Esophagus muscularis mucosa (tissue), 3 donors: ENCODE results near the gene ZFPM1.

Experiments used
- POLR2A ChIP-seq: fragments of 450-650 bp; IDR thresholded peaks from one replicate; pipeline ENCODE4 v1.6.1; 2017; ENCODE audit warnings: antibody characterized with exemption, moderate library complexity, mild to moderate bottlenecking, low read depth
- POLR2AphosphoS5 ChIP-seq, 2 donors: sonication (generic); formaldehyde crosslinking; IDR thresholded peaks; one replicate each; pipeline ENCODE4 v1.6.1; 2017; ENCODE audit warnings: antibody characterized with exemption in 2 of 2
- TF ChIP-seq, protein P1 (sequence below), 3 experiments: fragments of 200-600 bp in 2 of 3; fragments of 450-650 bp in 1 of 3; sonication (generic) in 2 of 3; IDR thresholded peaks; one replicate each; pipeline ENCODE4 v1.5.1; 2017 to 2019; ENCODE audit warnings: antibody characterized with exemption in 3 of 3, mild to moderate bottlenecking in 2 of 3, moderate library complexity in 1 of 3

DNA sequence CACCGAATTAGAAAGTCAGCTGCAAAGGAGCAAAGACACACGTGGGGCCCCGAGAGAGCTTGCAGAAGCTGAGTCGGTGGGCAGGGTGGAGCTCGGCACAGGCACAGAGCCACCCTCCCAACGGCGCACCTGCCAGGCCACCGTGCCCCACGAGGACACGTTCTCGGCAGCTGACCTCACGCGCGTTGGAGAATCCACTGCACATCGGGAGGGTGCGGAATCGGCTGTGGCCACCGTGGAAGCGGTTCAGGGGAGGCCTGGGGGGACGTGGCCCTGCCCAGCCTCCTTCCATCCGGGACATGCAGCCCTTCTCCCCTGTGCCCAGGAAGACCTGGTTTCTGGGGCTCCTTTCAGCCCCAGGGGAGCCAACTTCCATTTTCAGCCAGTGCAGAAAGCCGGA, 20.9 kb upstream of the ZFPM1 start:
- TF ChIP-seq, protein P1, sequence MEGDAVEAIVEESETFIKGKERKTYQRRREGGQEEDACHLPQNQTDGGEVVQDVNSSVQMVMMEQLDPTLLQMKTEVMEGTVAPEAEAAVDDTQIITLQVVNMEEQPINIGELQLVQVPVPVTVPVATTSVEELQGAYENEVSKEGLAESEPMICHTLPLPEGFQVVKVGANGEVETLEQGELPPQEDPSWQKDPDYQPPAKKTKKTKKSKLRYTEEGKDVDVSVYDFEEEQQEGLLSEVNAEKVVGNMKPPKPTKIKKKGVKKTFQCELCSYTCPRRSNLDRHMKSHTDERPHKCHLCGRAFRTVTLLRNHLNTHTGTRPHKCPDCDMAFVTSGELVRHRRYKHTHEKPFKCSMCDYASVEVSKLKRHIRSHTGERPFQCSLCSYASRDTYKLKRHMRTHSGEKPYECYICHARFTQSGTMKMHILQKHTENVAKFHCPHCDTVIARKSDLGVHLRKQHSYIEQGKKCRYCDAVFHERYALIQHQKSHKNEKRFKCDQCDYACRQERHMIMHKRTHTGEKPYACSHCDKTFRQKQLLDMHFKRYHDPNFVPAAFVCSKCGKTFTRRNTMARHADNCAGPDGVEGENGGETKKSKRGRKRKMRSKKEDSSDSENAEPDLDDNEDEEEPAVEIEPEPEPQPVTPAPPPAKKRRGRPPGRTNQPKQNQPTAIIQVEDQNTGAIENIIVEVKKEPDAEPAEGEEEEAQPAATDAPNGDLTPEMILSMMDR (IDR thresholded peaks at IDR 0.05), result no peak
- TF ChIP-seq POLR2A (no peak), POLR2AphosphoS5 (IDR thresholded peaks at IDR 0.05) (no peak)
